NCI-H226 (cell line): ENCODE data around the gene INMT.
A peak's percentile ranks its signal among the peaks of the same experiment; 100 is the strongest.
"Not testable (repeated sequence)": the region's sequence is repeated elsewhere in the genome, so short reads cannot be mapped to it uniquely, and the experiment has no call there.

Experiments
- DNase-seq: peaks from one replicate; pipeline ENCODE4 v3.0.0-alpha.2; 2015

INMT gene

DNA sequence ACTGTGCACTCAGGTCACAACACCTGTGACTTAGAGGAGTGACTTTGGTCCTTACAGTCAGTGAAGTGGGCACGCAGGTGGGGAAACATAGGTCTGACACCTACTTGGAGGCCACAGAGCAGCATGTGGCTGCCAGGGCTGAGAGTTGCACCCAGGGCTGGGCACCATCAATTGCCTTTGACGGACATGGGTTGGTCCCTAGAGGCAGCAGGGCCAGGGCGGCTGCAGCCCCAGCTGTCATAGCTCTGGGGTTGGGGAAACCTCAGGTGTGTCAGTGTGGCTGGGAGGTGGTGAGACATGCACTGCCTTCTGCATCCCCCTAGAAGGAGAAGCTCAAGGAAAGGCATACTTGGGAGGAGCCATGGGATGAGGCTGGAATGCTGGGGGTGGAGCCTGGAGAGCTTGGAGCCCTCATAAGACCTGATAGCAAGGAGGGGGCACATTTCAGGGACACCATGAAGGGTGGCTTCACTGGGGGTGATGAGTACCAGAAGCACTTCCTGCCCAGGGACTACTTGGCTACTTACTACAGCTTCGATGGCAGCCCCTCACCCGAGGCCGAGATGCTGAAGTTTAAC is at the start of gene INMT:
Gene INMT, plus strand, starts transcription at position 440 of the 578 bp plus-strand sequence. Its CDS starts 16 bp downstream, at position 456.
- no peak for DNase-seq

DNA sequence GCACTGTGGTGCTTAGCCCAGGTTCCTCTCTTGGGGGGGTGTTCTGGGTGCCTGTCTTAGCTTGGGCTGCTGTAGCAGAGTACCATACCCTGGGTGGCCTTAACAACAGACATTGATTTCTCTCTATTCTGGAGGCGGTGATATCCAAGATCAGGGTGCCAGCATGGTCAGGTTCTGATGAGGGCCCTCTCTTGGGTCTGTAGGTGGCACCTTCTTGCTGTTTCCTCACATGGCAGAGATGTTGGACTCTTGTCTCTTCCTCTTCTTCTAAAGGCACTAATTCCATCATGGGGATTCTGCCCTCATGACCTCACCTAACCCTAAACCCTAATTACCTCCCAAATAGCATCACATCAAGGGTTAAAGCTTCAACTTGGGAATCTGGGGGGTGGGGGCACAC is 49.7 kb upstream of the INMT start:
- DNase-seq, result no peak

DNA sequence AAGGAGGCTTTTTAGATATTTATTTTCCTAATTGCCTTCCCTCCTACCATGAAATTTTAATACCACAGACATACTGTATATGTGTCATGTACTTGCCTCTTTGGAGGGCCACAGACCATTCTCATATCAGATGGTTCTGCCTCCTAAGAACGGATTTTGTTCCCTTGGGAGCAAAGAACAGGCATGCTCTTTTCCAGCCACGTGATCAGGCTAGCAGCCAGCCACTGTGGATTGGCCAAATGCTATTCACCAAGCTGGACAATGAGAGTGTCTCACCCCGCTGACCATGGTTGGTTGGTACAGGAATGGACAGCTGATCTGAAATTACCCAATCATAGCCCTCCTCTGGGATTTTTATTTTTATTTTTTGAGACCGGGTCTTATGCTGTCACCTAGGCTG is 48.2 kb upstream of the INMT start:
- DNase-seq, result no peak

DNA sequence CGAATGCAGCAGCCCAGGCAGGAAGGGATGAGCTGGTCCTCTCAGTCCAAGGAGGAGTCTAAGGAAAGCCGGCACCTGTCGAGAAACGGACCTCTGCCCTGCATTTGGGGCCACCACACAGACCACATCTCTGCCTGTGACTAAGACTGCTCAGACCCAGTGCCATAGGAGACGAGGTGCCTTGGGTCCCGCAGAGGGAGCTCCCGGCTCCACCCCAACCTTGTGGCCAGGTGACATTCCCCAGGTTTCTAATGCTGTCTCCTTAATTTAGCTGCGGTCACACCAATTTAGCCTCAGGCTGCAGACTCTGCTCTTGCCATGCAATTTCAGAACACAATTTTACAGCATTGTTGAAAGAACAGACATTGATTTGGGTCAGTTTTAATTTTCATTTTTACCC is 46.9 kb upstream of the INMT start:
- DNase-seq, result no peak

DNA sequence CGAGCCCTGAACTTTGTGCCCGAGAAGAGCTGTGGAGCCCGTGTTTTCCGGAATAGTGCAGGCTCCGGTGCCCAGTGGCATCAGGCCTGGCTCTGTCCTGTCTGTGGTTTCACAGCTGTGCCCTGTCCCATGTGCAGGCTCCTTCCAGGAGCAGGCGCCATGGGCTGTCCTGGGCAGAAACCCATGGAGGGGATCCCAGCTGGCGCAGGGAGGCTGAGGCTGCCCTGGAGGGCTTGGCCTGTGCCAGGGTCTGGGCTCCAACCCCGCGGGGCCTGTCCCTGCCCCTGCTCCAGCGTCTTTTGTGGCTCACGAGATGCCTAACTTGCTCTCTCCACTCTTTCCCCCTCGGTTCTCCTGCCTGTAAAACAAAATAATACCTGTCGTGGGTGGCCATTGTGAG is 46.3 kb upstream of the INMT start:
- no peak for DNase-seq

DNA sequence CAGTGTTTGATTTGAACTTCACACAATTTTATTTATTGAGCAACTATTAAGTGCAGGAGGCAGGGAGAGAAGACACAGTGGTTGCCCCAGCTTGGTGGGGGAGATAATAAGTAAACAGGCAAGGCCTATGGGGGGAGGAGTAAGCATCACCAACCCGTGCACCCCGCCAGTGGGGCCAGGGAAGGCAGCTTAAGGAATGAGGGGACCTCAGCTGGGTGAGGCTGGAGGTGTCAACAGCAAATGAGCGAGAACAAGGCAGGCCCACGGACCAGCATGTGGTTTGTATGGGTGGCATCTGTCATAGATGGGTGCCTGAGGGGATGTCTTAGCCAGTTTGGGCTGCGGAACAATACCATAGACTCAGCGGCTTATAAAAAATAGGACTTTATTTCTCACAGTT is 45.6 kb upstream of the INMT start:
- no peak for DNase-seq

DNA sequence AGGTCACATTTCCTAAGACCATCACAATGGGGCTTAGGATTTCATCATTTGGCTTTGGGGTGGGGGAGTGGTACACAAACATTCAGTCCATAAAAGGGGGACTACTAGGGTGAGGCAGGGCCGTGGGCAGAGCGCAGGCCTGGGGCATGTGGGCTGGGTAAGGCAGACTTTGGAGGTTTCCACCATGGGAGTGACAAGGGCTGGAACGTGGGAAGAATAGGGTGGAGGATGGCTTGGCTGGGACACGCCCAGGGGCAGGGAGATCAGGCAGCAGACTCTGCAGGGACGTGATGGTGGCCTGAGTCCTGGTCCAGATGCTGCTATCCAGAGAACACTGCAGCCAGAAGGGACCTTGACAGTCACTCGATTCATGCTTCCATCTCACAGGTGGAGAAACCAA is 45.0 kb upstream of the INMT start:
- DNase-seq, result no peak

DNA sequence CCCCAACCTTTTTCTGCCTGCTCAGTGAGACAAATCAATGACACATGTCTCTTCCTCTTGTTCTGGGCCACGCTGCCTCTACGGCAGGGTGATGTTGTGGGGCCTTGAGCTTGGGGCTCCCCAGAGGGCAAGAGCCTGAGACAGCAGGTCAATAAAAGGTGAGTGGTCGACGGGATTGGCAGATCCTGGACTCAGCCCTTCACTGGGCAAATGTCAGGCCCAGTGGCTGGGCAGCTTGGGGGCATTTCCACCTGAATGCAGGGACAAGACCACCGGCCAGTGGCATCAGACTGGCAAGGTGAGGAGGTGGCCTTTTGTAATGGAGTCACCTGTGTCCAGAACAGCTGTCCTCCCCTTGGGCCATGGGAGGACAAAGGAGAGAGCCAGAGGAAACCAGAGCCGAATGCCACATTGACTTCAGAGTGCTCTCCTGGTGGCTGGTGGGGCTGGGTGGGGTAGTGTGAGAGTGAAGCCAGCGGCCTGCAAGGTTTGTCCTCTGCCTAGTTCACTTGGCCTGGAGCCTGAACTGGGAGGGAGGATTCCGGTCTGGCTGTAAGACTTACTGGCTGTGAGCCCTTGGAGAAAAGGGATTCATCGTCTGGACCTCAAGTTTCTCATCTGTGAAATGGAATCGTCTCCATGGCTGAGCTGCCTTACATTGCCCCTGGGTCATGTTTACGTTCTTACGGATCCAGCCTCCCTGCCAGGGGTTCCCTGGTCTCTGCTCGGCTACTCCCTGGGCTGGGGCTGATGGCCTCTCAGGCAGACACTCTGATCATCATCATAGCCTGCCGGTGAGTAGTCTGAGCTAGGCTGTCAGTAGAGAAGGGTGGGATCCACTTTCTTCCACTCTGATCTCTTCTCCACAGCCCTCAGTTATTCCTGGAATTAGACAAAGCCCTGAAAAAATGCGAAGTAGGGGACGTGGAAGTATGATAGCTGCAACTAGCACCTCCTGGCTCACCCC is 44.3 kb upstream of the INMT start:
- DNase-seq, result no peak

DNA sequence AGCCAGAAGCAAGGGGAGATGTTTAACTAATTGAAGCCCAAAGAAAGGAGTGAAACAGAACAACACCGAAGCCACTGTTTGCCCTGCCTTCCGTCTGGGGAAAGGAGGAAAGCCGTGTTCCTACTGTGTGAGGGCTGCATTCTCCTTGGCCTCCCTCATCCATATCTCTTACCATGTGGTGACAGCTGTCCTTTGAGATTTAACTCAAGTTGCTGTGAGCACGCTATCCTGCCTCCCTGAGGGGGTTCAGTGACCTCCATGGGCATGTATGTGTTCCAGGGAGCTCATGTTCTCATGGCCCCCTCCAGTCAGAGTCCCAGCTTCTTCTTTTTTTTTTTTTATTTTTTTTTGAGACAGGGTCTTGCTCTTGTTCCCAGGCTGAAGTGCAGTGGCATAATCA is 43.5 kb upstream of the INMT start:
- DNase-seq, result no peak

DNA sequence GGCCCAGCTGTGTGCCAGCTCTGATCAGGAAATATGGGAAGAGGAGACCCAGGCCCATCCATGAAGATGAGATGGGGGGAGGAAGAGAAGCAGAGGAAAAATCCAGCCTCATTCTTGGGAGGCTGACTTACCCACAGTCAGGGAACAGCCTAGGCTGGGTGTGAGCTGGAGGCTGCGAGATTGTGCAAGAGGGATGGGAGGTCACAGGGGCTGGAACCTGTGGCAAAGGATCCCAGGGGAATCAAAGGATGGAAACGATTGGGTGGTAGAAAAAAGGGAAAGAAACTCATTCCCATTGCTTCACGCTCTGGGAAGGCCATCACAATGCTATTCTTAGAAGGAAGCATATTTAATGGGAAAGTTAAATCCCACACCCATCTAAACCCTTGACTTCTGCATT is 43.0 kb upstream of the INMT start:
- no peak for DNase-seq

DNA sequence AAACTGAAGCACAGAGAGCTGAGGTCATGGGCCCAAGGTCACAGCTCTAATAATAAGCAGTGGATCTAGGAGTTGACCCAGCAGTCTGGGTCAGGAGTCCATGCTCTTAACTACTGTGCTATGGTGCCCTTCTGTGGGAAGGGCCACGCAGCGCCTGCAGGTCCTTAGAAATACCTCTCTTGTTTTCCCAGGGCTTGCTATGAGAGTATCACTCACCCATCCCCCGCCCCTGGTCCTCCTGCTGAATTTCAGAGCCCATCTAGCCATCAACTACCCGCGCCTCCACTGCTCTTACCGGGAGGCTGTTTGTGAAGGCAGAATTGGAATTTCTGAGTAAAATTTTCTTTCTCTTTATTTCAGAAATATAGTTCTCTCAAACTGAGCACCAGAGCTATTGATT is 42.4 kb upstream of the INMT start:
- DNase-seq, result no peak

DNA sequence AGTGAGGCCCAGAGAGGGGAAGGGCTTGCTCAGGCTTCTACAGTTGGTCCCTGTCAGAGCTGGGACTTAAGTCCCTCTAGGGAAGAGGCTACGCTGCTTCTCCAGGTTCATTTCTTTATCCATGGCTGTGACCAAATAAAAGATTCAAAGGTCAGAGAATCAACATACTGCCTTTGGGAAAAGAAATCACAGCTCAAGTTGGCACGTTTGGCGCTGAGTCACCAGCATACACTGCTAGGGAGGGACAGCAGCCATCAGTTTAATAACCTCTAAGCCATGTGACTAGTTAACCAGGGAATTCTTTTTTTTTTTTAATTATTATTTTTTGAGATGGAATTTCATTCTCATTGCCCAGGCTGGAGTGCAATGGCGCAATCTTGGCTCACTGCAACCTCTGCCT is 41.3 kb upstream of the INMT start:
- no peak for DNase-seq

DNA sequence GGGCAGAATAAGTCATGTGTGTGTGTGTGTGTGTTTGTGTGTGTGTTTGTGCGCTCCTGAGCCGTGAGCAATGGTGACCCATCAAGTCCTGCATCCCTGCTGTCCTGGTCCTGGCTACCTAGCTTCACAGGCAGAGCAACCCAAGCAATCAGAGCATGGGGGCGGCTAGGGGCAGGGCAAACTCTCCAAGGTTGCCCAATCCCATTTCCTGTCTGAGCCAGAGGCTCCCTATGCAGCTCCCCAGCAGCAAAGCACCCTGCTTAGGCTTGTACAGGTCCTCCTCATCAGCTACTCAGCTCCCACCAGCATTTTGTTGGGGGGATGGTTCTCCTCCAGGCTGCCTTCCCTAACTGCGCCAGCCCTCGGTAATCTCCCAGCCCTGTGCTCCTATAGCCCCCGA is 38.5 kb upstream of the INMT start:
- peak; percentile 70 for DNase-seq

DNA sequence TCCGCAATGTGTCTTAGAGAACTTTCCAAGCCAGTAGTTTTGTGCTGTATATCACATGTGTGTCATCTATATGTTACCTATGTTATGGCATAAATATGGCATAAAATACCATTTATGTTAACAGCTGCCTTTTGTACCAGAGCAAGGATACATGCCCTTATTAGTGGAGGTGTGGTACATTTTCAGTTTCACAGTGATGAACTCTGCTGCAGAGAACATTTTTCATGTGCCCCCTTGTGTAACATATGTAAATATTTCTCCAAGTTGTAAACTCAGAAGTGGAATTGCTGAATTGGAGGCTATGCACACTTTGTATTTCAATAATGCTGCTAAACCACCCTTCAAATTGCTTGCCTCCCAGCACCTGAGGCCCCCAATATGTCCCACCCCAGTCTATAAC is 37.8 kb upstream of the INMT start:
- DNase-seq, result no peak

DNA sequence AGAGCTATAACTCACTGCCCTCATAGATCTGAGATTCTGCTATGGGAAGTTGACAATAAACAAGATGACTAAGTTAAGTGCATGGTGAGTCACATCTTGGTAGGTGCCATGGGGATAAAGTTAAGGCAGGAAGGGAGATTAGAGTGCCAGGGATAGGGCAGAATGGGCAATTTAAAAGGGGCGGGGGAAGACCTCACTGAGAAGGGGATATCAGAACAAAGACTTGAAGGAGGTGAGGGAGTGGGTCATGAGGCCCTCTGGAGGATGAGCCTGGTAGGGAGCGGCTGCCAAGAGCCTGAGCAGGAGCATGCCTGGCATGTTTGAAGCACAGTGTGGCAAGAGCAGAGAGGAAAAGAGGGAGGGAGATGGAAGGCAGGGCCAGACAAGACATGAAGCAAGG is 34.8 kb upstream of the INMT start:
- peak; percentile 46 for DNase-seq

DNA sequence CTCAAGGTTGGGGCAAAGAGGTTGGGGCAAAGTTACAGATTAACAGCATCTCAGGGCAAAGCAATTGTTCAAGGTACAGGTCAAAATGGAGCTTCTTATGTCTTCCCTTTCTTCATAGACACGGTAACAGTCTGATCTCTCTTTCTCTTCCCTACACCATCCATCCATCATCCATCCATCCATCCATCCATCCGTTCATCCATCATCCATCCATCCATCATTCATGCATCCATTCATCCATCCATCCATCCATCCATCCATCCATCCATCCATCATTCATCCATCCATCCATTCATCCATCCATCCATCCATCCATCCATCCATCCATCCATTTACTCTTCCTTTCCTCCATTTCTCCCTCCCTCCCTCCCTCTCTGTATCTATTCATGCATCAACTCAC is 32.5 kb upstream of the INMT start:
- DNase-seq, result not testable (repeated sequence)

DNA sequence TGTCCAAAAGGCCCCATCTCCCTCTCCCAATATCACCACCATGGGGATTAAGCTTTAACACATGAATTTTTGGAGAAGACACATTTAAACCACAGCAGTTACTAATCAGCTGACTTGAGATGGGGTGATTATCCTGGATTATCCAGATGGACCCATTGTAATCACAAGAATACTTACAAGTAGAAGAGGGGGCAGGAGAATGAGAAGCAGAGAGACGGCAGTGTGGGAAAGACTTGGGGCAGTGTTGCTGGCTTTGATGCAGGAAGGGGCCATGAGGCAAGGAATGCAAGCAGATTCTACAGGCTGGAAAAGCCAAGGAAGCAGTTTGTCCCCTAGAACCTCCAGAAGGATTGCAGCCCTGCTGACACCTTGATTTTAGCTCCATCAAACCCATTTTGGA is 30.7 kb upstream of the INMT start:
- DNase-seq, result no peak

DNA sequence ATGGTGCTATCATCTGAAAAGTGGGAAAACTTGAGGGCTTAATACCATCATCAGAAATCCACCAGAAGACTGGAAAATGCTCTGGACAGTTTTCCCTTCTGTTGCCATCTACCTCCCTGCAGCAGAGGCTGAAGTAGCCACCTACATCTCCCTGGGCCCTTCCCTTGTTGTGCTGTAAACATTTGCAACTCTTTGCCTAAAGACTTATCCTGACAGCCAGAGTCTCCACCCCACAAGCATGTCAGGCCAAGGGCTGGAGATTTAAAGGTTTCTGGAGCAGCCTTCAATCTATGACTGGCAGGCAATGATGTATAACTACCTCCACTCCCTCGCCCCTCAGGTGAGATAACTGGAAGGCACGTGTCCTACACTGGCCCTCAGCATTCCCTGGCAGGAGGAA is 29.7 kb upstream of the INMT start:
- DNase-seq, result no peak

DNA sequence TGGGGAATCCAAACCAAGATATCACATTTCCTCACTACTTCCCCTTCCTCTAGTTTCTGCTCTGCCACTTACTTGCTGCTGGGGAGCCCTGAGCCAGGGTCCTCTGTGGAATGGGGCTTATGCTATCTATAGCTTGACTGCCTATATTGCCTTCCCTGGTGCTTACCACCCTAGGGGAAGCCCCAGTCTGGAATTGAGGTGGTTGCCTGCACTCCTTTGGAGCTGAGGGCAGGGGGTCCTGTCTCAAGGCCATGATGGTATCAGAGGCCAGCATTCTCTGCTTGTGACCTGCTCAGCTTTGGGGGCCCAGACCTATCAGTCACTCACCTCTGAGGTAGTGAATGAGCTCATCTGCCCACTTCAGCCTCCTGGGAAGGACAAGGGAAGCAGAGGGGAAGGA is 29.3 kb upstream of the INMT start:
- DNase-seq, result no peak

DNA sequence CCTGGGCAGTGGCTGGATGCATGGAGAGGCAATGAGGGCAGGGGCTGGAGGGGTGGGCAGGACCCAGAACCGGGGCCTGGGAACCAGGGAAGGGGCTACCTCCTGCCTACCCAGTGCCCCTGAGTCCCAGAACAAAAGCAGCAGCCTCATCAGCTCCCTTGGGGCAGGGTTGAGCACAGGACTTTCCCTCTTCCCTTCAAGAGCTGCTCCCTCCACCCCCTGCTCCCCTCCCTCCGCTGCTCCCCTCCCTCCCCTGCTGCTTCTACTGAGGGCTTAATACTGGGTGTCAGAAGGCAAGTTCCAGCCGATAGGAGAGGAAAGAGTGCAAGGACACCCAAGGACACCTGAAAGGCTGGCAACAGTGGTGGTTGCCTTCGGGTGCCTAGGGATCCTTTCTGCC is 28.2 kb upstream of the INMT start:
- DNase-seq, result no peak

DNA sequence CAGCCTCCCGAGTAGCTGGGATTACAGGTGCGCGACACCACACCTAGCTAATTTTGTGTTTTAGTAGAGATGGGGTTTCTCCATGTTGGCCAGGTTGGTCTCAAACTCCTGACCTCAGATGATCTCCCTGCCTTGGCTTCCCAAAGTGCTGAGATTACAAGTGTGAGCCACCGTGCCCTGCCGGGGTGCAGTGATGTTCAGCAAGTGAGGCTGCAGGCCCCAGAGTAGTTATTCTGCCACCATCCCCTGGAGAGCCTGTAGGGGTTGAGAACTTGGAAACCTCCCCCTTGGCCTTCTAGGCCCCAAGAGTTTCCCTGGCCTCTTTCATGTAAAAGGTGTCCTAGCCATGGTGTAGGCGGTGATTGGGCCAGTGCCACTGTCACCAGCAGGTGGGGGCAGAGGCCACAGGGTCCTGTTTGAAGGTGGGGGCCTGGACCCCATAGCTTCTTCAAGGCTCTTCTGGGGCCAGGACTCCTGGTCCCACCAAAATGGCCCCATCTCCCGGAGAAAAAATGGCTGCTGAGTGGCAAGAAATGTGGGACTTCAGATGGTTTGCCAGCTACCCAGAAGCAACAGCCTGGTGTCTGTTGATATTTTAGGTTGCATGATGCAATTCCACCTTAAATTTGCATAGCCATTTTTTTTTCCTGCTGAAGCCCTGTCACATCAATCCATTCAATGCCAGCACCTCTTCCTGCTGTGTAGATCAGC is 25.5 kb upstream of the INMT start:
- no peak for DNase-seq

DNA sequence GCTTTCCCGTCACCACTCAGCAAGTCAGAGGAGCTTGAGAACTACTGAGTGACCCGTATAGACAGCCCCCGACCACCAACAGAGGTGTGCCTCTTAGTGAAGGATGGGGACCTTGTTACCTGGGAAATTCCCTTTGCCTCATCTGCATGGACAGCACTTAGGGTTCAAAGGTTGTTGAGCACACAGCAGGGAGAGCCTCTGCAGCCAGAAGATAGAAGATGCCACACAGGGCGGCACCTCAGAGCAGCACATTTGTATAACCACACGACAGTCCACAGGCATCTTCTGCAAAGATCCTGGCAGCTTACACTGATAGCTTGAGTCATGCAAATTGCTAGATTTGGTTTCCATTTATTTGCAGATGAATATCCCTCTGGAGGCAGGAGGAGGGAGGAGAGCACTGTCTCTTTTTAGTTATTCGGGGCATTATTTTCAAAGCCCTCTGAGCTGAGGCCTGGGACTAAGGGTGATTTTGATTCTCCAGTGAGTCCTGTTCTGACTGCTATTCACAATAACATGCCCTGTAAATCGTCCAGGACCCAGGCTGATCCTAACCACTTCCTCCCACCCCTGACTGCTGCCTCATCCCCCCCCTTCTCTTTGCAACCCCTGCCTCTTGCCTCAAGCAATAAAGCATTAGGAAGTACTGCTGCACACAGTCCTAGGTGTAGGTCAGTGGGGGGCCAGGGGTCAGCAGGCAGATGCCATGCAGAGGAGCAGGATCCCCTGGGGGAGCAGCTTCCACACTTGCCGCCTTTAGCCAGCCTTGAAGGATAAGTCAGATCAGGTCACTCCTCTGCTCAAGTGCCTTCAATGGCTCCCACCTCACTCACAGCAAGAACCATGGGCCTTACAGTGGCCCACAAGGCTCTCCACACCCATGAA is 24.6 kb upstream of the INMT start:
- DNase-seq, result no peak

DNA sequence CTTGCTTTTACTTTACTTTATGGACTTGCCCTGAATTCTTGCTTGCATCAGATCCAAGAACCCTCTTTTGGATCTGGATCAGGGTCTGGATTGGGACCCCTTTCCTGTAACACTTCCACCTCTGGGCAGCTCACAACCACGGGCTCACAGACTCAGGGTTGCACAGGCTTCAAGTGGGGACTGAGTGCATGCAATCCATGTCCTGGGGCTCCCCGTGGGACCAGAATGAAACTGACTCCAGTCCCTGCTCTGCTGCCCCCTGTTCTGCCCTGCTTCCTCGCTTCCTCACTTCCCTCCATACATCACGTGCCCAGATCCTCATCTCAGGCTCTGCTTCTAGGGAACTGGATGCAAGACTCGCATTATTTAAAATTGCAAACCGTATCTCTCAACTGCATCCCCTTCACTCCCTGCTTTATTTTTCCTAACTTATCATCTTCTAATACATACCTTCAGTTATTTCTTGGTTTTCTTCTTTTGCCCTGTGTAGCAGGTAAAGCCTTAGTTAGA is 23.3 kb upstream of the INMT start:
- DNase-seq, result no peak
